ENCODE data around the gene GAP43.
"Not testable (repeated sequence)": the region's sequence is repeated elsewhere in the genome, so short reads cannot be mapped to it uniquely, and the experiment has no call there.

GAP43 gene

DNA sequence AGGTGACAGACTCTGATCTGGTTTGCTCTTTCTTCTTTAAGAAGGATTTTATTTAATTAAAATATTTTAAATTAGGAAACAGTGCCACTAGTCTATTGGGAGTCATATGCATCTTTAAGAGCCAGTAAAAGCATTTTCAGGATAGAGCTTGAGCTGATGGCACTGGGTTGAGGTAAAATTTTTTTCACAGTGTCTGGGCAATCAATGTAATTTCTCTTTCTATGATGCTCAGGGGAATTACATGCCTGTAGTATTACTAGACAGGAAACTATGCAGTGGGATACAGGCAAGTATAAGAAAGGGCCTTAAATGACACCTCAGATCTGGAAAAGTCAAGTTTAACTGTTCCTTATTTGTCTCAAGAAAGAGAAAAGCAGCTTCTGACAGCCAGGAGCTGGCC lies 76.4 kb downstream of the GAP43 start:
- DNase-seq = no peak

DNA sequence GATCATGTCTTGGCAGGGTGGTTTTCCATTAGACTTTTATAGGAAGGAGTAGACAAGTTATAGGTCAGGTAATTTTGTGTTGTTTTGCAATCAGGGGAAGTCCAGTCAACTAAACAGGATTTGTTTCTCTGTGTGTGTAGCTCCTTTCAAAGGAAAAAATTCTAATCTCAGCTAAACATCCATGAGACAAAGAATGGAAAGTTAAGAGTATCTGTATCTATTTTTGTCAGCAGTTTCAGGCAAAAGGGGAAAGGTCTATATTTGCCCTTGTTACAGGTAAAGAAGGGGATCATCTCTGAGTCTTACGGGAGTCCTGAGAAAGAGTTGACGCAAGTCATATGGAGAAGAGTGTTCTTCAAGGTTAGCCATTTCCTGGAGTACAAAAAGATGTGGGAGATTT lies 79.3 kb downstream of the GAP43 start:
- no peak for DNase-seq

DNA sequence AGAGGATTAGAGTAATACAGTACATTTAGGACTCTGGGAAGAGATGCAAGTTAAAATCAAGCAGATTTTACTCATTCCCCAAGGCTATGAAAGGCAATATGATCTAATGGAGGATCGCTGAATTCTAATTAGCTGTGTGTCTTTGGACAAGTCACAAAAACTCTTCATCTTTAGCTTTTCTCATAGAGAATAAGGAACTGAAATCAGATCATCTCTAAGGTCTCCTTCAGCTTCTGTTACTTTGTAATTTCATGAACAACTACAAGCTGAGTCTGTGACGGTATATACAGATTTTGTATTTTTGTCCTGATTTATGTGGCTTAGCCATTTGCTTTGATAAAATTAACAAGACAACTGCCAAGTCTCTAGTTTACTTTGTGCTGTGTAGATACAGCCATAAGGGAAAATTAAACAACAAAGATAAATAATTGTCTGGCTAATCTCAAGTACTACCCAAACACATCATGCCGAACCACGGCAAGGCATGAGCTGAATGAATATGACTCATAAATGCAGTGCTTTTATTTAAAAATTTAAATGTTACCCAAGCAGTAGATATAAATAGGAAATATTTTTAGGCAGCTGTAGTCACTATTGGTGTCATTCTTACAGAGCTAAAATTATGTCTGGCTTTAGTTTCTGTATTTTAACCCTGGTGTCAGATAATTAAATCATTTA lies 81.5 kb downstream of the GAP43 start:
- DNase-seq = no peak

DNA sequence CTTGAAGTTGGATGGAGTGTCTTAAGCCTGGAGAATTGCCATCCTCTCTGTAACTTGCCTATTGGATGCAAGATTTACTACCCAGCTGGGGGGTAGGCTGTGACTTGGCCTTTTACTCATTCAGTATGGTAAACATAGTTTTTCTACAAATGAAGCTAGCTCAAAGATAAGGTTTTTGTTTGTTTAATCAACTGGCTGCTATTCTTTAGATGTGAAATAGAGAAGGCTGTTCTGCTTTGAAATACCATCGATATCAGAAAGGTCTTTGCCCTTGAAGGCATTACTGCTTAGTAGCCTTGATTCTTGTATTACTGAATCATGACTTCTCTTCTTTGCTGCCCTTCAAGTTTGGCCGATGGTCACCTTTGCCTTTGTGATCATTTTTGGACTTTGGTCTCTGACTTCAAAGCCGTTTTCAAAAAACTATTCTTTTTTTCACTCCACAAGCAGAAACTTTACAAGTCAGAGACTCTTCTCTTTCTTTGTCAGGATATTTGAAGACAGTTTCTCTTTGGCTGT lies 83.1 kb downstream of the GAP43 start:
- no peak for DNase-seq

DNA sequence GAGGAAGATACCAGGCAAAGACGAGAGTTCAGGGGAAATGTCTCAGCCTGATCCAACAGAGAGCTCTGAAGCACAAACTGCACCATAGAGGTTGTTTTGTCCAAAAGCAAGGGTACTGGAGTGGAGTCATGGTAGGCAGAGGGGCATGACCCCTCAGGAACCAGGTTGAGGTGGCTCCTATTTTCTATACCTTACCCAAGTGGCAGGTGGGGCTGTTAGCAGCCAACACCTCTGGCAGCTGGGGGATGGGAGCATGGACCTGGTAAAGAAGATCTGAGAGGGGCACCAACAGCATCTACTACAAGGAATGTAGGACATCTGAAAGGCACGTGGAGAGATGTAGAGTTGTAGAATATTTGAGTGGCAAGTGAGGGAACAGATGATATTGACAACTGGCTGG lies 85.2 kb downstream of the GAP43 start:
- no peak for DNase-seq

DNA sequence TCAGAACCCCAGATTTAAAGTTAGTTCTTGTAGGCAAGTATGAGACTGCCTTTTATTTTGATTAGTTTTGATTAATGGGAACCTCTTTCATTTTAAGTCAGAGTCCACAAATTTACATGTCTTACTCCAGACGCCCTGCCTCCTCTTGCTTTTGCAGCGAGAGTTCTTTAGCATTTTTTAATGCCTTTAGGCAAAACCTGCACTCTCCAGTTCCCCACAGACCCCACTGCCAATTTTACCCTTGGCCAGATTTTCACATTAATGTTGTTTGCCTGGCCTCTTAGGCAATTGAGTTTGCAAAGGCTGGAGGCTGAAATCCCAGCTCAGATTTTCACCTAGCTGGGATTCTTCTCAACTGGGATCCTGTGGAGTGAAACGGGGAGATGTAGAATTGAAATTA lies 85.8 kb downstream of the GAP43 start:
- DNase-seq = no peak

DNA sequence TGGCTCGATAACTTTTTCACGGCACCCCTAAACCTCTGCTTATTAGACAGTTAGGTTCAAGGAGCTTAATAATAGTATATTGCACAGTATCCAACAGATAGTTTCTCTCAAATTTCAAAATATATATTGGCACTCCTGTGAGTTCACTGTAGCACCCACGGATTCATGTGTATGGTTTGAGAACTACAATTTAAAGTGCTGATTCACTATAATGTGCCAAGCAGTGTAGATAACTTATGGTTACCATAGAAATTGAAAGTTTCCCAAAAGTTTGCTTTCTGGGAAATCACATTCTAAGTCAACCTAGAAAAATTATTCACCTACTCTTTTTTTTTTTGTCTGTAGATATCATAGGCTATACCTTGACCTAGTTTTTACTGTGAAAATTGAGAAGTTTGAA lies 86.6 kb downstream of the GAP43 start:
- DNase-seq = no peak

DNA sequence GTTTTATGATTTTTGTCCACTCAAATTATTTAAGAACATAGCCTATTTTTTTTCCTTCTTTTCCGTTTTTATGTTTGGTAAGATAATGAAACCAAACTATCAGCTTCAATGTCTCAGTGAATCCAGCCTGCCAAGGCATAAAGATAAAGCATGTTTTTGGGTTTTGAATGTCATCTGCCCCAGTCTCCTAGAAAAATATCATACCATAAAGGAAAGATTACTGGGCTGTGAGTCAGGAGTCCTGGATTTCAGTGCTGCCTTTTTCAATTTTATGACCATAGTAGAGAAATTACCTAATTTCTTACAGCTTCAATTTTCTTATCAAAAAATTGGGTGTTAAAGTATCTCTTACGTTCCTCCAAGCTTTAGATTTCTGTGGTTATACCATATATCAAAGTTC lies 87.5 kb downstream of the GAP43 start:
- no peak for DNase-seq

DNA sequence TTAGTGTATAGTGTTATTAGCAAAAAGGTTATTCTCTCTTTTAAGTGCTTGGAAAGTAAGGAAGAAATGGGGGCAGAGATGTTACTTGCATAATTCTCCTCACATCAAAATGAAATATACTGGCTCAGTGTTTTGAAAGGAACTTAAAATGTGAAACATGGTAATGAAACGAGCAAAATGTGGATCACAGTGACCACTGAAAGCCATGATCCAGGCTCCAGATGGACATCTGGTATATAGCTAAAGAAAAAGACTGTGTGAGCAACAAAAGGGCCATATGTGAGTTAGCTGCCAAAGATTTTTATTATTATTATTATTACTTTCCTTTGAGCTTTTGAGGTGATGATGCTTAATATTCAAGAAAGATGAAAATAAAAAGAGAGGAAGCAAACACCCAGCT lies 89.6 kb downstream of the GAP43 start:
- DNase-seq = no peak

DNA sequence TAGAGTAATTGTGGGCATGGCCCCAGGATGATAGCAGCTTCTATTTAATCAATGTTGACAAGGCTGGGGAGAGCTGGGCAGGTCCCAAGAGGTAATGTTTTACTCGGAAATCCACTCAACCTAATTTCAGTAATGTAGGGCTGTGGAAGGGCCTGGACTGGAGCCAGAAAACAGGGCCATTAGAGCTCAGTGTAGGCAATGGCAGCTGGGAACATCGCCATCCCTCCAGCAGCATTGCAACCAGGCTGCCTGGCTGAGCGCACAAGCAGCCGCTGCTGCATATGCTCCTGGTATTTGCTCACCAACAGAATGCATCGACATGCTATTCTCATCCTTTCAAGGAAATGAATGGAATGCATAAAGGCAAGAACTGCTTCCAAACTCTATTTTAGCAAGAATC lies 90.0 kb downstream of the GAP43 start:
- peak; percentile 61 for DNase-seq

DNA sequence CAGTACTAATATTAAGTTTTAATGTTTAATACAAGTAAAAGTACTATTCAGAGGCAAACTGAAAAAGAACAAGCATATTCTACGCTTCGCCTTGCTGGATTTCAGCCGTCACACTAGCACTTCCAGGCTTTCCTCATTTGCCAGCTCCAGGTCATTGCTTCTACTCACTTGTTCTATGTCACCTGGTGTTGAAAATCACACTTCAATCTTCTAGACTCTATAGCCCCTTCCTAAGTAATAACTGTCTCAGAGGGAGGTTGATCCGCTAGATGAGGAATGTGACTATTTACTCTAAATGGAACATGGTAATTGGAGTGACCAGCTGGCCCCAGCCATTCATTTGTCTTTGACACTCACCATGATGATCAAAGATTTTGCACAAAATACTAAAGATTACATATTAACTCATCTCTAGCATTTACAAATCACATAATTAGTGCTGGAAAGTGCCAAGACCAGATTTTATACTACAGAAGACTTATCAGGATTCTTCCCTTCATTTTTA lies 92.0 kb downstream of the GAP43 start:
- no peak for DNase-seq

DNA sequence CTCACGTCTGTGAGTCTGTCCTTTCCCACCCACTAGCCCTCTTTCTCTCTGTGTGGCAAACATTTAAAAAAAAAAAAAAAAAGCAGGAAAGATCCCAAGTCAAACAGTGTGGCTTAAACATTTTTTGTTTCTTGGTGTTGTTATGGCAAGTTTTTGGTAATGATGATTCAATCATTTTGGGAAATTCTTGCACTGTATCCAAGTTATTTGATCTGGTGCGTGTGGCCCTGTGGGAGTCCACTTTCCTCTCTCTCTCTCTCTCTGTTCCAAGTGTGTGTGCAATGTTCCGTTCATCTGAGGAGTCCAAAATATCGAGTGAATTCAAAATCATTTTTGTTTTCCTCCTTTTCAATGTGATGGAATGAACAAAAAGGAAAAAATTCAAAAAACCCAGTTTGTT lies 97.7 kb downstream of the GAP43 start:
- no peak for DNase-seq

DNA sequence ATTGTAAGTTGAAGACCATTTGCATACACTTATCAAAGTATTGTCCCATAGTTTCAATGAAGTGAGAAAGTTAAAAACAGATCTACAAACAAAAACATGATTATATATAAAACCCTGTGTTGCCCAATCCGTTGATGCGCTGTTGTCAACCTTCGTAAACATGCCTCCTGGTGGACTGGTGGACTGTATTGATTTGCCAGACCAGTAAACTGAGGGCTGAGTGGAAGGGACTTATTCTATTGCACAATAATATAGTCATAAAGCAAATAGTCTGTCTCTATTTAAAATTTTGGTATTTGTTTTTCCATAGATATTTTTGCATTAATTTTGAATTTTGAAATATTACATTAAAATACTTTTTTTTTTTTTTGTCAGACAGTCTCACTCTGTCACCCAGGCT lies 102.5 kb downstream of the GAP43 start:
- DNase-seq = no peak

DNA sequence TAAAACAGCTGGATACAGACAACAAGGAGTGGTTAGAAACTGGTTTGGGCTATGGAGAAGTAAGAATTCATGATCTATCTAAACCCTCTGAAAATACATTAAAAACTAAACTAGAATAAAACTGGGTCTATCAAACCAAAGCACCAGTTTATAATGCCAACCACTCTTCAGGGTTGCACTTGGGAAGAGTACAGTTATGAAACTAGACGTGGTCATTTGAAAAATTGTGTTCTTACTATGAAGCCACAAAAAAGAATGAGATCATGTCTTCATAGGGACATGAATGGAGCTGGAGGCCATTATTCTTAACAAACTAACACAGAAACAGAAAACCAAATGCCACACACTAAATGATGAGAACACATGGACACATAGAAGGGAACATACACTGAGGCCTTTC lies 103.8 kb downstream of the GAP43 start:
- DNase-seq = no peak

DNA sequence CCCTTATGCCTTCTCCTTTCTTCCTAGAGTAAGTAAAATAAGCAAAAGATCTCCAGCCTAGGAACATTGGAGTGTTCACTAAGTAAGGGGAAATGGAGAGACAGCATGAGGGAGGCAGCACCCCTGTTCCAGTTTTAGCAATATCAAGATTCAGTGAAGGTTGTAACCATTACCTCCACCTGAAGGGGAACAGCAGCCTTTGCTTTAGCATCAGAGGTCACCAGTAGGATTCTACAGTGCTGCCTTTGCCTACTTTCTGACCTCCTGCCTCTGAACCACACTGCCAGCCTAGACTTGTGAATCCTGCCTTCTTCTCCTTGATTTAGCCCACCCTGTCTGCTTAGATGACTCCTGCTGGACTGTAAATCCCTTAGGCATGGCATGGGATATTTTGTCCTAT lies 104.7 kb downstream of the GAP43 start:
- DNase-seq = no peak

DNA sequence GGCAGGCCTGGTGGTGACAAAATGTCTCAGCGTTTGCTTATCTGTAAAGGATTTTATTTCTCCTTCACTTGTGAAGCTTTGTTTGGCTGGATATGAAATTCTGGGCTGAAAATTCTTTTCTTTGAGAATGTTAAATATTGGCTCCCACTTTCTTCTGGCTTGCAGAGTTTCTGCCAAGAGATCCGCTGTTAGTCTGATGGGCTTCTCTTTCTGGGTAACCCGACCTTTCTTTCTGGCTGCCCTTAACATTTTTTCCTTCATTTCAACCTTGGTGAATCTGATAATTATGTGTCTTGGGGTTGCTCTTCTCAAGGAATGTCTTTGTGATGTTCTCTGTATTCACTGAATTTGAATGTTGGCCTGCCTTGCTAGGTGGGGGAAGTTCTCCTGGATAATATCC lies 113.0 kb downstream of the GAP43 start:
- not testable (repeated sequence) for DNase-seq

DNA sequence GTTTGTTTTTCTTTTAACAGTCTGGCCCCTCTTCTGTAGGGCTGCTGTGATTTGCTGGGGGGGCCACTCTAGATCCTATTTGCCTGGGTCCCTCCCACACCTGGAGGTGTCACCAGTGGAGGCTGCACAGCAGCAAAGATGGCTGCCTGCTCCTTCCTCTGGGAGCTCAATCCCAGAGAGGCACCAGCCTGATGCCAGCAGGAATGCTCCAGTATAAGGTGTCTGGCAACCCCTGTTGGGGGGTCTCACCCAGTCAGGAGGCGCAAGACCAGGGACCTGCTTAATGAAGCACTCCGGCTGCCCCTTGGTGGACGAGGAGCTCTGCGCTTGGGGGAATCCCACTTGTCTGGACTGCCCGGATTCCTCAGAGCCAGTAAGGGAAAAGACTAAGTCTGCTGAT lies 118.3 kb downstream of the GAP43 start:
- DNase-seq = no peak

DNA sequence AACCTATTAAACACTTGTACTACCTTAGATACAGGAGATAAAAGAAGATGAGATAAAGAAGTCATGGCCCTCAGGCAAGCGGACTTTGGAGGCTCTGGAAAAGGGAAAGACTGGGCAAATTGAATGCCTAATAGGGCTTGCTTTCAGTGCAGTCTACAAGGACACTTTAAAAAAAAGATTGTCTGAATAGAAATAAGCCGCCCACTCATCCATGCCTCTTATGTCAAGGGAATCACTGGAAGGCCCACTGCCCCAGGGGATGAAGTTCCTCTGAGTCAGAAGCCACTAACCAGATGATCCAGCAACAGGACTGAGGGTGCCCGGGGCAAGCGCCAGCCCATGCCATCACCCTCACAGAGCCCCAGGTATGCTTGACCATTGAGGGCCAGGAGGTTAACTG lies 121.2 kb downstream of the GAP43 start:
- DNase-seq = not testable (repeated sequence)

DNA sequence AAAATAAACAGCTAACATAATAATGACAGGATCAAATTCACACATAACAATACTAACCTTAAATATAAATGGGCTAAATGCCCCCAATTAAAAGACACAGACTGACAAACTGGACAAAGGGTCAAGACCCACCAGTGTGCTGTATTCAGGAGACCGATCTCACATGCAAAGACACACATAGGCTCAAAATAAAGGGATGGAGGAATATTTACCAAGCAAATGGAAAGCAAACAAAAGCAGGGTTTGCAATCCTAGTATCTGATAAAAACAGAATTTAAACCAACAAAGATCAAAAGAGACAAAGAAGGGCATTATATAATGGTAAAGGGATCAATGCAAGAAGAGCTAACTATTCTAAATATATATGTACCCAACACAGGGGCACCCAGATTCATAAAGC lies 129.7 kb downstream of the GAP43 start:
- DNase-seq = not testable (repeated sequence)

DNA sequence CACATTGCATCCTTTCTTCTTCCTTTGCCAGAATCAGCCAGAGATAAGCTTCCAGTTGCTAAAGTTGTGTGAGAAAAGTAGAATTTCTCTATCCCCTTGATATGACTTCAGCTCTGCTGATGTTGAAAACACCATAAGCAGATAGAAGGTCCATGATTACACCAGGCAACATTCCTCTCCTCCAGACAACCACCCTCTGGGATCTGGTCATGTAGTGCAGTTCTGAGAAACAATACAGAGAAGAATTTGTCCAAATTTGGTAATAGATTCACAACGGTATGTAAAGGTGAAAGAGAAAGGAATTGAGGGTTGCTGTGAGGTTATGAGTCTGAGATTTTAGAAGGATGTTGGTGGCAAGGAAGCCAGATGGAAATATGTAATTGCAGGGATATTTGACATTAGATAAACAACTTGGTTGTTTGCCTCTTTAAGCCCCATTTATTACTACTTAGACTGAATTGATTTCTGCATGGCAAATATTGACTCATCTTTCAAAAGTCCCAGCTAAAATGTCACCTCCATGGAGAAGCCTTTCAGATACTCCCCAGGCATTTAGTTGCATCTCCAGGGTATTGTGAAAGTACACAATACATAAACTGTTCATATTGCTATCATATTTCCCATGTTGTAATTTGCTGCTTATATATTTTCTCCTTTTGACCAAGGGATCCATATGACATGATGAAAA lies 134.9 kb downstream of the GAP43 start:
- DNase-seq = peak; percentile 5

DNA sequence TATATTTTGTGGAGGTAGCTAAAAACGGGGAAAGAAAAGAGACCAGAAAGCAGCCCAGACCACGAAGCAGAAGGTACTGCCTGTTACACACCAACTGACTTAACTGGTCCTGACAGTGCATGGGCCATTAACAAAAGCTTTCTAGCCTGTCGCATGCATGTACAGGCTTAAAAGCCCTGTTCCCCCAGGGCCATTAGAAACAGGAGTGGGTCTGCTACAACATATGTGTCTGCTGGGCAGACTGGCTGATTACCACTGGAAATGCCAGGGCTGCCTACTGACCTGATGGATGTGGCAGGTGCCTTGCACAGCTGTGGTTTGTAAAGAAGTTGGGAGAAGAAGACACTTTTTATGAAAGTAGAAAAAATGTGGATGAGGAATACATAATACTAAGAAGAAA lies 137.4 kb downstream of the GAP43 start:
- peak; percentile 20 for DNase-seq

DNA sequence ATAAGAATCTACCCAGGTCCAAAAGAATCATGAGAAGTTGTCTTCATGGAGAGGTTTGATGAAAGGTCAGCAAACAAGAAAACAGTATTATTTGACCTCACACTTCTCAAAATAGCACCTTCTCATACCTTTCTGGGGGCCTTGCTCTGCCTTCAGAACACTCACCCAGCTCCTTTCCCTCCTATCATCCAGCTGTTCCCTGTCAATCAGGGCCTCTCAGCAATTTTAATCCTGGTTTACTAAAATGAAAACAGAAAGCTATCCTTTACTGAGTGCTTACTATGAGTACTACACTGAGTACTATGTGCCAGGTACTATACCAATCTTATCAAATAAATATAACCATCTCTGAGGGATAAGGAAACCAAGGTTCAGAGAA lies 138.6 kb downstream of the GAP43 start:
- DNase-seq = no peak

DNA sequence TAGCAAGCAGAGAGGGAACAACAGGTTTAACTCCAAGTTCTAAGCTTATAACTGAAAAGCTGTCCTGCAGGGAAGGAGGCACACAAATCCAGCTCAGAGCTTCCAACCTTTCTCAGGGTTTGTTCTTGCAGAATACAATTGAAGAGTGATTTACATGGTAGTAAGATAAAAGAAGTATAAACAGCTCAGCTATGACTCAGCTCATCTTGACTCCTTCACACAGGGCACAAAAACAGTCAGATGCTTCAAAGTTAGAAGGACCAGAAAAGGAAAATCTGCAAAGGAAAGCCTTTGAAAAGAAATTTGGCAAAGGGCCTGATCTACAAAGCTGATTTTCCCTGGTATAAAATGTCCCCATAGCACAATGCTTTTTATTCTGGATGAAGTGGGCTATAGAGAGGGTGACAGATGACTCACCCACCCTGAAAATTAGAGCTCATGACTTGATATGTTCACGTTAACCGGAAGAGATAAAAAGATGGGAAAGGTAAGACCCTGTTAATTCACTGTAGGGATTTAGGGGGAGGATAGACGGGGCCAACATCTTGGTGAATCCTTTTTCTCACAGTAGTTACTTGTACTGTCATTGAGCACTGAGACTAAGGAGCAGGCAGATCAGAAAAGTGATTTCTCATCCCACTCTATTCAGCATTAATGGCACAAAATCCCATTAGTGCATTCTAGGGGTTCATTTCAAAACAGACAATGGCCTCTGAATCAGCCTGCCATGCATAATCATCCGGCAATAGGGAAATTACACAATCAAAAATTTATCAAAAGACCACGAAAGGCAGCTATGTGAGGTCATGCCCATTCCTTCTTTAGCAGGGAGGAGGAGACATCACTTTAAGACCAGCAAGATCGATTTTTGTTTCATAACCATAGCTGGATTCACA lies 143.5 kb downstream of the GAP43 start:
- DNase-seq = no peak

DNA sequence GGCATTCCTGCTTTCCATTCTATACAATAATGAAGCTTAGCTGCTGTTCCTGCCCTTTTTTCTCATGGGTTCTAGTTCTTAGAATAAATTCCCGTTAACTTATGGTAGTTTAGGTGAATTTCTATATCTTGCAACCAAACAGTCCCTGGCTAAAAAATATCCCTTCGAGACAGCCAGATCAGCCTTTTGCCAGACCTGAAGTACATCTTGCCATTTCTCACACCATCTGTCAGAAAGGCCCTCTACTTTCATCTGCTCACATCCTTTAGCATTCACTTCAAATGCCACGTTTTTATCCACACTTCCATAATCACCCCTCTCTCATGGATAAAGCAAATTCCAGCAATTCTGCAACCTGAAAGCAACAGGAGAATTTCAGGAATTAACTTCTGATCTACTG lies 145.4 kb downstream of the GAP43 start:
- DNase-seq = no peak

Measured in DMS79 (cell line).